SK-N-SH treated with all-trans-retinoic acid at 6 μM for 48 hours (cell line): Measurements from ENCODE around the gene DUSP14.

Experiments
- ATAC-seq: fragments of 200-7000 bp; cut with Tn5 transposase; 3 replicates; pipeline ENCODE4 v1.9.1; 2020; ENCODE audit warnings: mild to moderate bottlenecking, moderate library complexity
- BACH2 ChIP-seq: fragments of 250-450 bp; sonication (Bioruptor Pico); IDR thresholded peaks from 2 replicates; pipeline ENCODE4 v1.9.0; 2021; ENCODE audit warnings: mild to moderate bottlenecking, borderline replicate concordance
- CREB5 ChIP-seq: fragments of 250-450 bp; sonication (Bioruptor Pico); IDR thresholded peaks from 2 replicates; pipeline ENCODE4 v1.5.1; 2020; ENCODE audit warnings: low read depth, mild to moderate bottlenecking, moderate library complexity
- CSDC2 ChIP-seq: fragments of 250-450 bp; sonication (Bioruptor Pico); IDR thresholded peaks from 2 replicates; pipeline ENCODE4 v1.5.0; 2020; ENCODE audit warnings: mild to moderate bottlenecking, moderate library complexity
- ESRRG ChIP-seq: fragments of 250-450 bp; sonication (Bioruptor Pico); IDR thresholded peaks from 2 replicates; pipeline ENCODE4 v1.6.1; 2021; ENCODE audit warnings: mild to moderate bottlenecking
- GLIS3 ChIP-seq: fragments of 250-450 bp; sonication (Bioruptor Pico); IDR thresholded peaks from 2 replicates; pipeline ENCODE4 v1.5.0; 2020; ENCODE audit warnings: mild to moderate bottlenecking, moderate library complexity
- ISL1 ChIP-seq: fragments of 250-450 bp; sonication (Bioruptor Pico); IDR thresholded peaks from 2 replicates; pipeline ENCODE4 v2.1.2; 2022; ENCODE audit warnings: mild to moderate bottlenecking, moderate library complexity
- OSR1 ChIP-seq: fragments of 250-450 bp; sonication (Bioruptor Pico); IDR thresholded peaks from 2 replicates; pipeline ENCODE4 v1.8.0; 2022; ENCODE audit warnings: moderate library complexity, mild to moderate bottlenecking, inconsistent platforms
- PATZ1 ChIP-seq: fragments of 250-450 bp; sonication (Bioruptor Pico); IDR thresholded peaks from 2 replicates; pipeline ENCODE4 v1.8.0; 2020; ENCODE audit warnings: mild to moderate bottlenecking, moderate library complexity, borderline replicate concordance
- POU6F1 ChIP-seq: fragments of 250-450 bp; sonication (Bioruptor Pico); IDR thresholded peaks from 2 replicates; pipeline ENCODE4 v1.8.0; 2021; ENCODE audit warnings: low read depth, mild to moderate bottlenecking, moderate library complexity, borderline replicate concordance
- PPARA ChIP-seq: fragments of 250-450 bp; sonication (Bioruptor Pico); IDR thresholded peaks from 2 replicates; pipeline ENCODE4 v1.5.0; 2020; ENCODE audit warnings: mild to moderate bottlenecking, borderline replicate concordance
- SNAI2 ChIP-seq: fragments of 250-450 bp; sonication (Bioruptor Pico); IDR thresholded peaks from 2 replicates; pipeline ENCODE4 v1.5.0; 2020; ENCODE audit warnings: mild to moderate bottlenecking, moderate library complexity
- TCF4 ChIP-seq: fragments of 250-450 bp; sonication (Bioruptor Pico); IDR thresholded peaks from 2 replicates; pipeline ENCODE4 v1.8.0; 2021; ENCODE audit warnings: mild to moderate bottlenecking, moderate library complexity, borderline replicate concordance
- TOX ChIP-seq: fragments of 250-450 bp; sonication (Bioruptor Pico); IDR thresholded peaks from 2 replicates; pipeline ENCODE4 v1.8.0; 2021; ENCODE audit warnings: mild to moderate bottlenecking, moderate library complexity, borderline replicate concordance
- TSHZ2 ChIP-seq: fragments of 250-450 bp; sonication (Bioruptor Pico); IDR thresholded peaks from 2 replicates; pipeline ENCODE4 v1.5.0; 2020; ENCODE audit warnings: mild to moderate bottlenecking, moderate library complexity
- ZC3H10 ChIP-seq: fragments of 250-450 bp; sonication (Bioruptor Pico); IDR thresholded peaks from 2 replicates; pipeline ENCODE4 v1.5.1; 2021; ENCODE audit warnings: mild to moderate bottlenecking, moderate library complexity
- ZFP3 ChIP-seq: fragments of 250-450 bp; sonication (Bioruptor Pico); IDR thresholded peaks from 2 replicates; pipeline ENCODE4 v1.5.0; 2020; ENCODE audit warnings: mild to moderate bottlenecking, moderate library complexity
- ZFP30 ChIP-seq: fragments of 450-650 bp; formaldehyde crosslinking; IDR thresholded peaks from 2 replicates; pipeline ENCODE4 v1.5.0; 2022; ENCODE audit warnings: mild to moderate bottlenecking, moderate library complexity
- ZNF565 ChIP-seq: fragments of 450-650 bp; formaldehyde crosslinking; conservative IDR thresholded peaks from 2 replicates; pipeline ENCODE4 v1.5.0; 2020; ENCODE audit warnings: low read depth, mild to moderate bottlenecking, moderate library complexity
- ZNF70 ChIP-seq: fragments of 450-650 bp; formaldehyde crosslinking; IDR thresholded peaks from 2 replicates; pipeline ENCODE4 v1.5.0; 2020; ENCODE audit warnings: mild to moderate bottlenecking, moderate library complexity
- ZNF8 ChIP-seq: fragments of 450-650 bp; formaldehyde crosslinking; IDR thresholded peaks from 2 replicates; pipeline ENCODE4 v1.5.0; 2020; ENCODE audit warnings: mild to moderate bottlenecking, moderate library complexity

DUSP14 gene

GRCh38 chr17:37527249-37527851 is 37.7 kb downstream of the DUSP14 start (continued):
- TF ChIP-seq PATZ1 (CRISPR knock-in tag), result no peak
- no peak for TF ChIP-seq ZFP30 (CRISPR knock-in tag)
- TF ChIP-seq ZNF70 (CRISPR knock-in tag), result no peak
- no peak for TF ChIP-seq GLIS3
- no peak for TF ChIP-seq ZNF565 (CRISPR knock-in tag)
- no peak for TF ChIP-seq OSR1 (CRISPR knock-in tag)
- no peak for TF ChIP-seq ESRRG (CRISPR knock-in tag)
- no peak for TF ChIP-seq ISL1 (CRISPR knock-in tag)

GRCh38 chr17:37530420-37530819 is 40.7 kb downstream of the DUSP14 start:
- ATAC-seq, result no peak
- TF ChIP-seq ISL1 (CRISPR knock-in tag), result no peak
- no peak for TF ChIP-seq BACH2 (CRISPR knock-in tag)
- TF ChIP-seq ZNF70 (CRISPR knock-in tag), result no peak
- TF ChIP-seq ZNF8 (CRISPR knock-in tag), result no peak
- TF ChIP-seq POU6F1 (CRISPR knock-in tag), result no peak
- no peak for TF ChIP-seq TOX
- no peak for TF ChIP-seq SNAI2 (CRISPR knock-in tag)
- no peak for TF ChIP-seq PATZ1 (CRISPR knock-in tag)
- TF ChIP-seq ZNF565 (CRISPR knock-in tag), result no peak
- no peak for TF ChIP-seq ZC3H10
- no peak for TF ChIP-seq GLIS3
- no peak for TF ChIP-seq ZFP30 (CRISPR knock-in tag)
- no peak for TF ChIP-seq ESRRG (CRISPR knock-in tag)
- no peak for TF ChIP-seq CREB5 (CRISPR knock-in tag)
- TF ChIP-seq PPARA, result no peak
- no peak for TF ChIP-seq TCF4
- TF ChIP-seq, all 23 proteins: peak for 0

GRCh38 chr17:37532756-37533155 is 43.1 kb downstream of the DUSP14 start:
- ATAC-seq, result no peak
- TF ChIP-seq CSDC2 (CRISPR knock-in tag) (no peak), GLIS3 (no peak), ISL1 (CRISPR knock-in tag) (no peak), SNAI2 (CRISPR knock-in tag) (no peak), ZNF70 (CRISPR knock-in tag) (no peak), ESRRG (CRISPR knock-in tag) (no peak), ZFP3 (CRISPR knock-in tag) (no peak), POU6F1 (CRISPR knock-in tag) (no peak), ZFP30 (CRISPR knock-in tag) (no peak), OSR1 (CRISPR knock-in tag) (no peak), TSHZ2 (no peak), ZNF8 (CRISPR knock-in tag) (no peak), BACH2 (CRISPR knock-in tag) (no peak), ZC3H10 (no peak)
